GM10248 (cell line): ENCODE data around the gene PAFAH2.
"Not testable (repeated sequence)": the region's sequence is repeated elsewhere in the genome, so short reads cannot be mapped to it uniquely, and the experiment has no call there.

Source experiments
- CTCF ChIA-PET: fragments of 300-600 bp; sonication (Branson Sonifier 250); formaldehyde crosslinking; extraction: SDS; loops from one replicate; lab custom pipeline; 2021; ENCODE audit warnings: antibody characterized with exemption; lab: Yijun Ruan, JAX
- POLR2A ChIA-PET: fragments of 350-650 bp; sonication (Branson Sonifier 250); formaldehyde crosslinking; extraction: SDS; loops from one replicate; lab custom pipeline; 2020; ENCODE audit warnings: antibody characterized with exemption; lab: Yijun Ruan, JAX
- DNase-seq: peaks from one replicate; pipeline ENCODE4 v3.0.0; 2012; ENCODE audit errors: extremely low spot score
- CTCF ChIP-seq: IDR thresholded peaks from 2 replicates; pipeline ENCODE4 v1.5.1; 2012; ENCODE audit warnings: mild to moderate bottlenecking, low read depth; ENCODE audit errors: extremely low read depth, missing control alignments, control extremely low read depth

The PAFAH2 gene

GRCh38 chr1:25933479-25934365, 64.1 kb downstream of the PAFAH2 start:
- ChIA-PET POLR2A (no interaction called here), CTCF (interaction anchor here (1.1 to 1.9 kb wide), 4 partner anchors 11 to 38 kb away, joined by 3 to 6 read pairs (median 5); no protein-coding TSS in a partner anchor)
- no peak for TF ChIP-seq CTCF
- DNase-seq = no peak

GRCh38 chr1:25932811-25933400, 65.0 kb downstream of the PAFAH2 start:
- CTCF ChIA-PET = interaction anchor here (0.9 to 1.9 kb wide), 5 partner anchors 12 to 65 kb away, joined by 3 to 6 read pairs (median 3); partner anchors contain the start of gene PAFAH2
- DNase-seq, POLR2A ChIA-PET: not testable (repeated sequence)

GRCh38 chr1:25932321-25932720, 65.5 kb downstream of the PAFAH2 start:
- DNase-seq = no peak
- ChIA-PET CTCF (interaction anchor here (0.9 to 1.1 kb wide), 4 partner anchors 25 to 65 kb away, joined by 3 to 4 read pairs (median 3); partner anchors contain the start of gene PAFAH2), POLR2A (no interaction called here)
- TF ChIP-seq CTCF = no peak

- no peak for TF ChIP-seq CTCF
- DNase-seq = no peak
- ChIA-PET POLR2A (no interaction called here), CTCF (no interaction called here)
These were observed 68.8 kb downstream of the PAFAH2 start for GRCh38 chr1:25929016-25929415.

GRCh38 chr1:25927521-25928265, 70.2 kb downstream of the PAFAH2 start:
- POLR2A ChIA-PET = no interaction called here
- CTCF ChIA-PET = interaction anchor here (1.0 to 1.6 kb wide), 2 partner anchors 13 to 32 kb away, joined by 3 to 5 read pairs; no protein-coding TSS in a partner anchor
- DNase-seq = no peak
- TF ChIP-seq CTCF = no peak

- DNase-seq = no peak
- no peak for TF ChIP-seq CTCF
- POLR2A ChIA-PET = no interaction called here
- CTCF ChIA-PET = interaction anchor here (1.6 kb wide), 1 partner anchor 32 kb away, joined by 5 read pairs; no protein-coding TSS in a partner anchor
These were observed 70.9 kb downstream of the PAFAH2 start for GRCh38 chr1:25926731-25927496.
